GM23338 (cell line): Measurements from ENCODE around the gene AADAT.

Experiments
- CREB1 ChIP-seq: fragments of 250-450 bp; sonication (Bioruptor Pico); IDR thresholded peaks from 2 replicates; pipeline ENCODE4 v1.5.0; 2020; ENCODE audit warnings: low read depth, mild to moderate bottlenecking, moderate library complexity
- CTCF ChIP-seq, 2 experiments: fragments of 200-600 bp in 1 of 2; sonication (generic) in 1 of 2; conservative IDR thresholded peaks; 2 replicates each; pipeline versions ENCODE4 v1.5.1 to v1.6.1; 2016 to 2017; ENCODE audit warnings: antibody characterized with exemption in 2 of 2, low read depth in 2 of 2, mild to moderate bottlenecking in 2 of 2, moderate library complexity in 1 of 2
- EZH2phosphoT487 ChIP-seq: fragments of 200-600 bp; sonication (generic); IDR thresholded peaks from one replicate; pipeline ENCODE4 v1.8.1; 2018; ENCODE audit warnings: antibody characterized with exemption; ENCODE audit not compliant: unreplicated experiment
- POLR2AphosphoS5 ChIP-seq: IDR thresholded peaks from 2 replicates; pipeline ENCODE4 v1.6.1; 2016; ENCODE audit warnings: antibody characterized with exemption, low read depth

GRCh38 chr4:170022211-170022610, 67.5 kb downstream of the AADAT start:
- TF ChIP-seq CTCF (conservative IDR thresholded peaks at IDR 0.05; ENCODE audit: low read depth in 2 of 2) (no peak), EZH2phosphoT487 (no peak), CREB1 (CRISPR knock-in tag) (no peak), POLR2AphosphoS5 (no peak)
